SHP77 treated with DMSO at 0.1 percent for 48 hours (cell line): ENCODE measurements around the gene CORO6.

Source experiments
- DNase-seq: peaks from one replicate; lab custom pipeline; 2025; lab: John Stamatoyannopoulos, UW

CORO6 gene

GRCh38 chr17:29613352-29613837 is 9.3 kb downstream of the CORO6 start:
- DNase-seq = no peak

GRCh38 chr17:29612404-29613280 is 10.1 kb downstream of the CORO6 start:
- no peak for DNase-seq

GRCh38 chr17:29612094-29612403 is 10.7 kb downstream of the CORO6 start:
- no peak for DNase-seq

- no peak for DNase-seq
Observed at GRCh38 chr17:29611351-29612093, 11.2 kb downstream of the CORO6 start.

- DNase-seq = no peak
Observed at GRCh38 chr17:29610395-29610794, 12.3 kb downstream of the CORO6 start.

GRCh38 chr17:29608986-29609385 is 13.7 kb downstream of the CORO6 start:
- no peak for DNase-seq

- DNase-seq = no peak
Observed at GRCh38 chr17:29607557-29608195, 15.0 kb downstream of the CORO6 start.

GRCh38 chr17:29603109-29603674 is 19.5 kb downstream of the CORO6 start:
- DNase-seq = no peak

- no peak for DNase-seq
Observed at GRCh38 chr17:29597361-29598172, 25.1 kb downstream of the CORO6 start.

- DNase-seq = no peak
Observed at GRCh38 chr17:29596811-29597210, 25.9 kb downstream of the CORO6 start.

GRCh38 chr17:29595943-29596774 is 26.6 kb downstream of the CORO6 start:
- DNase-seq = no peak

- DNase-seq = no peak
Observed at GRCh38 chr17:29595107-29595942, 27.4 kb downstream of the CORO6 start.

- DNase-seq = no peak
Observed at GRCh38 chr17:29594519-29595090, 28.1 kb downstream of the CORO6 start.

- no peak for DNase-seq
Observed at GRCh38 chr17:29593591-29594518, 28.9 kb downstream of the CORO6 start.

- peak; percentile 34 for DNase-seq
Observed at GRCh38 chr17:29592850-29593551, 29.7 kb downstream of the CORO6 start, which contains the start of gene ANKRD13B. ANKRD13B (plus strand) TSS chr17:29593132; CDS start chr17:29593622, 490 bp downstream.

- DNase-seq = peak; percentile 85
Observed at GRCh38 chr17:29591737-29592608, 30.7 kb downstream of the CORO6 start.
